ENCODE data around the gene DAZL. TPM values are rescaled to one million over a fixed set of nuclear protein-coding genes. Genes with fewer than 3 reads are reported as not detected.

Gene DAZL
- total and polyA plus RNA-seq, 11 donors = not detected

DNA sequence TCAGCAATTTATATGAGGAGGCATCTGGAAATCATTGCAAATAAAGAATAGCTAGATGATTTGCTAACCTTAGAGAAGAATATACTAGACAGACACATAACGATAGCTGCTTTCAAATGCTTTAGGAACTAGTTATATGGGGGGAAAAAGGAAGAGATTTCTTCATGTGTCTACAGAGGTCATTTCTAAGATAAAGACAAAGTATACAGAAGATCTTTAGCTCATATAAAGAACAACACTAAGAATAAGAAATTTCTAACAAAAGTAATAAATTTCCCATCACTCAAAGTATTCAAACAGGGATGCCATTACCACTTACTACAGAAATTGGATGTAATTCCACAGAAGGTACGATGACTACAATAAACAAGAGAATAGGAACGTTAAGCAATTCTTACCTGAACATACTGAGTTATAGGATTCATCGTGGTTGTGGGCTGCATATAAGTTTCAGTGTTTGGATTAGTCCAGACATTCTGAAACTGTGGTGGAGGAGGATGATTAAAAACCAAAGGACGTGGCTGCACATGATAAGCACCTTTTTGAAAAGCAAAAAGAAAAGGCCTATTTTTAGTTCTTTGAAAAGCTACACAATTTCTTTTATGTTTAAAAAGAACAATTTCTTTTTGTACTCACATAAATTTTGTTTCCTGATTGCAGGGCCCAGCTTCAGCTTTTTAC, 8.7 kb downstream of the DAZL start:
- DNase-seq (no peak), ATAC-seq (no peak)
- H3K9me3 ChIP-seq = no peaks in the 10 kb centered on the region
- H3K36me3 ChIP-seq = no peaks in the 10 kb centered on the region
- H3K4me3 ChIP-seq = no peak overlapping the region
- intact Hi-C loops (cut with DNase I) = no loop called here
- H3K4me1 ChIP-seq = peaks cover 0 to 7% (median 0%) of the 10 kb centered on the region in 12 donors
- no peaks in the 10 kb centered on the region for H3K27me3 ChIP-seq
- 86 to 88% (median 88%) methylated on average over 5 of the region's 5 CpGs for WGBS, 4 donors
- TF ChIP-seq, protein P1, sequence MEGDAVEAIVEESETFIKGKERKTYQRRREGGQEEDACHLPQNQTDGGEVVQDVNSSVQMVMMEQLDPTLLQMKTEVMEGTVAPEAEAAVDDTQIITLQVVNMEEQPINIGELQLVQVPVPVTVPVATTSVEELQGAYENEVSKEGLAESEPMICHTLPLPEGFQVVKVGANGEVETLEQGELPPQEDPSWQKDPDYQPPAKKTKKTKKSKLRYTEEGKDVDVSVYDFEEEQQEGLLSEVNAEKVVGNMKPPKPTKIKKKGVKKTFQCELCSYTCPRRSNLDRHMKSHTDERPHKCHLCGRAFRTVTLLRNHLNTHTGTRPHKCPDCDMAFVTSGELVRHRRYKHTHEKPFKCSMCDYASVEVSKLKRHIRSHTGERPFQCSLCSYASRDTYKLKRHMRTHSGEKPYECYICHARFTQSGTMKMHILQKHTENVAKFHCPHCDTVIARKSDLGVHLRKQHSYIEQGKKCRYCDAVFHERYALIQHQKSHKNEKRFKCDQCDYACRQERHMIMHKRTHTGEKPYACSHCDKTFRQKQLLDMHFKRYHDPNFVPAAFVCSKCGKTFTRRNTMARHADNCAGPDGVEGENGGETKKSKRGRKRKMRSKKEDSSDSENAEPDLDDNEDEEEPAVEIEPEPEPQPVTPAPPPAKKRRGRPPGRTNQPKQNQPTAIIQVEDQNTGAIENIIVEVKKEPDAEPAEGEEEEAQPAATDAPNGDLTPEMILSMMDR (IDR thresholded peaks at IDR 0.05) = no peak
- no peak for TF ChIP-seq POLR2A (IDR thresholded peaks at IDR 0.05)
- no peak overlapping the region for H3K27ac ChIP-seq

GRCh38 chr3:16595778-16596177, 9.4 kb downstream of the DAZL start:
- ATAC-seq = no peak
- intact Hi-C loops (cut with DNase I) = no loop called here
- H3K27me3 ChIP-seq = no peaks in the 10 kb centered on the region
- no peaks in the 10 kb centered on the region for H3K9me3 ChIP-seq
- TF ChIP-seq POLR2A (IDR thresholded peaks at IDR 0.05) = no peak
- TF ChIP-seq, protein P1 (IDR thresholded peaks at IDR 0.05) = no peak
- no peak overlapping the region for H3K4me3 ChIP-seq
- H3K4me1 ChIP-seq = no peaks in the 10 kb centered on the region
- H3K36me3 ChIP-seq = no peaks in the 10 kb centered on the region
- 82 to 85% (median 85%) methylated on average over 3 of the region's 3 CpGs for WGBS, 4 donors
- no peak for DNase-seq
- no peak overlapping the region for H3K27ac ChIP-seq

DNA sequence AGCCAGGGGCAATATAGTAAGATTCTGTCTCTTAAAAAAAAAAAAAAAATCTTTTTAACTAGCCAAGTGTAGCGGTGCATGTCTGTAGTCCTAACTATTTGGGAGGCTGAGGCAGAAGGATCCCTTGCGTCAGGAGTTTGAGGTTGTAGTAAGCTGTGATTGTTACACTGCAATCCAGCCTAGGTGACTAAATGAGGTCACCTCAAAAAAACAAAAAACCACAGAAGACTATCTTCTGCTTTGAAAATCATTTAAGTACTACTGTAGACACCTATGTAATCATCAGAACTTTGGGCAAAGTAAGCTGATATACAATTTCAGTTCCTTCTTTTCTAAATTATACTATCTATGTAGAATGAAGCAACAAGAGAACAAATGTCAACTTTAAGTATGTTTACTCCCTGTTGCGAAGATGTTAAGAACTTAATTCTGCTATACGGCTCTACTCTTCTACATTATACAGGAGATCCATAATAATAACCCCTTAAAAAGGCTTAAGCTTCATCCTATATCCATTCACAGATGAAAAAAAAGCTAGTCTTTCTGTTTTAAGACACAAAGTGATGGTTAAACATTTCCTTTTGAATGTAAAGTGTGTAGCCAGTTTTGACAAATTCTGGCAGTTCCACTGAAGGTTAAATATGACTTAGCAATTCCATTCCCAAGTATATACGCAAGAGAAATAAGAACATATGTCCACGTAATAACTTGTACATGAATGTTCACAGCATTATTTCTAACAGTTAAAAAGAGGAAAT, 15.2 kb downstream of the DAZL start:
- no peaks in the 10 kb centered on the region for H3K36me3 ChIP-seq
- WGBS, 4 donors = 91 to 98% (median 97%) methylated on average over 6 of the region's 6 CpGs

GRCh38 chr3:16589120-16589519, 16.1 kb downstream of the DAZL start:
- TF ChIP-seq, protein P1 (IDR thresholded peaks at IDR 0.05) = no peak
- no peak for TF ChIP-seq POLR2A (IDR thresholded peaks at IDR 0.05)
- H3K27ac ChIP-seq = no peak overlapping the region
- H3K27me3 ChIP-seq = no peaks in the 10 kb centered on the region
- no peak overlapping the region for H3K4me3 ChIP-seq
- no peak for DNase-seq
- intact Hi-C loops (cut with DNase I) = no loop called here
- H3K4me1 ChIP-seq = no peaks in the 10 kb centered on the region
- no peaks in the 10 kb centered on the region for H3K9me3 ChIP-seq
- no peak for ATAC-seq
- H3K36me3 ChIP-seq = no peaks in the 10 kb centered on the region
- 97 to 100% (median 99%) methylated on average over 1 of the region's 1 CpG for WGBS, 4 donors

More for the DNA sequence above, 15.2 kb downstream of the DAZL start:
- Histone ChIP-seq H3K27ac (no peak overlapping the region), H3K9me3 (no peaks in the 10 kb centered on the region), H3K4me1 (no peaks in the 10 kb centered on the region), H3K27me3 (no peaks in the 10 kb centered on the region), H3K4me3 (no peak overlapping the region)
- intact Hi-C loops (cut with DNase I) = no loop called here
- ATAC-seq = no peak
- TF ChIP-seq POLR2A (IDR thresholded peaks at IDR 0.05) = no peak
- TF ChIP-seq, protein P1 (IDR thresholded peaks at IDR 0.05) = no peak
- no peak for DNase-seq
